Pancreas (tissue), 10 donors: ENCODE data around the gene NSG1. TPM values are rescaled to one million over a fixed set of nuclear protein-coding genes. Genes with fewer than 3 reads are reported as not detected.
"Not testable (repeated sequence)": the region's sequence is repeated elsewhere in the genome, so short reads cannot be mapped to it uniquely, and the experiment has no call there.

Source experiments
- ATAC-seq, 4 donors: fragments of 200-7000 bp; cut with Tn5 transposase; one replicate each; pipeline versions ENCODE4 v1.8.0 to v1.9.1; 2020; ENCODE audit warnings: mild to moderate bottlenecking in 4 of 4, moderate library complexity in 4 of 4
- DNase-seq, 6 donors: peaks; one replicate each; pipeline ENCODE4 v3.0.0-alpha.2; 2020
- FAIRE-seq: peaks from 2 replicates; lab custom pipeline; 2012; peaks lifted over from hg19 to GRCh38; lab: Jason Lieb, UNC
- H3K27ac ChIP-seq, 4 donors: fragments of 200-600 bp; sonication (generic); 1 replicate in 3 of 4; 2 replicates in 1 of 4; pipeline versions ENCODE4 v1.5.0 to v1.8.0; 2020
- H3K27me3 ChIP-seq, 4 donors: fragments of 200-600 bp; one replicate each; pipeline ENCODE4 v1.8.0; 2021
- H3K36me3 ChIP-seq, 3 donors: fragments of 200-600 bp; sonication (generic) in 1 of 3; one replicate each; pipeline versions ENCODE4 v1.5.0 to v1.8.0; 2020 to 2021
- H3K4me1 ChIP-seq, 3 donors: fragments of 200-600 bp; one replicate each; pipeline ENCODE4 v1.8.0; 2021
- H3K4me3 ChIP-seq, 4 donors: fragments of 200-600 bp; sonication (generic) in 2 of 4; one replicate each; pipeline versions ENCODE4 v1.5.0 to v1.8.0; 2020 to 2021
- H3K9me3 ChIP-seq, 4 donors: fragments of 200-600 bp; one replicate each; pipeline ENCODE4 v1.8.0; 2021
- WGBS, 2 donors: extraction: QIAGEN DNeasy Blood & Tissue Kit; methylation state at CpG; one replicate each; pipeline ENCODE4 v1.1.7; 2013; 5-methylcytosine and 5-hydroxymethylcytosine counted together
- intact Hi-C, 3 donors: fragments of 100-400 bp; cut with DNase I; formaldehyde crosslinking; loops; one replicate each; pipeline versions ENCODE4 v1.11.1 to v1.14.2; 2022
- polyA plus RNA-seq, 2 donors: library from polyadenylated mRNA; stranded (reverse); fragments of 200-250 nt; gene quantifications; one replicate each; pipeline ENCODE4 v1.2.3, GENCODE V29; 2013
- total RNA-seq, 6 donors: library from RNA; stranded (reverse); fragmentation: NEBNext Ultra II Directional in 4 of 6; extraction: Animal tissue kit (Norgen Biotek cat#: 25700) in 4 of 6; gene quantifications; one replicate each; pipeline versions ENCODE4 v1.2.1 to v1.2.4, GENCODE V29; 2021 to 2023
- TF ChIP-seq, protein P1 (sequence below), 4 donors: fragments of 200-600 bp; sonication (generic) in 3 of 4; IDR thresholded peaks; one replicate each; pipeline versions ENCODE4 v1.5.0 to v1.8.0; 2021; ENCODE audit warnings: antibody characterized with exemption in 4 of 4
- donor health status: healthy with polysubstance abuse.
- donor health status: DM: no; HTN: no; CAD: no; lungs with moderate emphysema.
- donor health status: DM: no; HTN: no; CAD: no.
- donor health status: control.
- donor health status: control.
- donor health status: Bipolar disorder and iron deficiency.
- donor health status: DM: yes; HTN: yes; CAD: no.
- donor health status: DM: no; HTN: no; CAD: no.
- donor health status: DM: no; HTN: no; CAD: no.
- donor health status: DM: yes; HTN: yes; CAD: no.

NSG1 gene
- total and polyA plus RNA-seq, 8 donors = 0.28 to 10.1 (median 1.1) TPM

DNA sequence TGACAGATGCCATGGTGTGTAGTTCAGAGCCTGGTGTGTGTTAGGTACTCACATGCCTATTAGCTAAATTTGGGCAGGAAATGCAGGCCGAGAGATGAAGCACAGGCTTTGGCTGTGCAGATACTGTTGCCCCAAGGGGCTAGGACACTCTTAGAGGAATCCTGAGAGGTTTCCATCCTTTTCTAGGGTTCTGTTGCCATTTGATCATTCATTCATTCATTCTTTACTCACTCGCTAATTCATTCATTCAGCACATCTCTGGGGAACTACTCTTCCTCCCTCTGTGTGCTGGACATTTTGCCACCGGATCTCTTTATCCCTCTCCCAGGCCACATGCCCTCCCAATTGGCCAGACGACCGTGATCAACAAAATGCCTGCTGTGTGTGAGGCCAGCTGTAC, 43.9 kb upstream of the NSG1 start:
- WGBS, 2 donors = 66 to 77% methylated on average over 5 of the region's 5 CpGs

DNA sequence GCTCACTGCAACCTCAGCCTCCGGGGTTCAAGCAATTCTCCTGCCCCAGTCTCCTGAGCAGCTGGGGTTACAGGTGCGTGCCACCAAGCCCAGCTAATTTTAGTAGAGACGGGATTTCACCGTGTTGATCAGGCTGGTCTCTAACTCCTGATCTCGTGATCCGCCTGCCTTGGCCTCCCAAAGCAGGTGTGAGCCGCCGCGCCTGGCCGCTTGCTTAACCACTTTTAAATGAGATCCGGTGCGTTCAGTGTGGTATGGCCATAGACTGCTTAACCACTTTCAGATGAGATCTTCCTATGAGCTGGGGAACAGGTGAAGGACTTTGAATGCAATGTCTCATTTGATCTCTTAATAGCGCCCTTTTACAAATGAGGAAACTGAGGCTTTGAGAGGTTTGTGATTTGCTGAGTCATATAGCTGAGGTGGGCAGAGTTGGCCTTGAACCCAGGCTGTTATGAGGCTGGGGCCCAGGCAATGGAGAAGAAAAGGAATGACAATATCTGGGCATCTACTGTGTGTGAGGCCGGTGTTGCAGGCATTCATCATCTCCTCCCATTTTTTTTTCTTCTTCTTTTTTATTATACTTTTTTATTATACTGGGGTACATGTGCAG, 41.9 kb upstream of the NSG1 start:
- ATAC-seq (no peak), FAIRE-seq (no peak), DNase-seq (no peak)
- Histone ChIP-seq H3K27ac (no peak overlapping the region), H3K9me3 (no peaks in the 10 kb centered on the region), H3K27me3 (no peaks in the 10 kb centered on the region), H3K4me3 (no peak overlapping the region), H3K36me3 (no peaks in the 10 kb centered on the region), H3K4me1 (no peaks in the 10 kb centered on the region)
- WGBS, 2 donors = 75 to 82% methylated on average over 14 of the region's 14 CpGs
- intact Hi-C loops = no loop called here
- TF ChIP-seq, protein P1, sequence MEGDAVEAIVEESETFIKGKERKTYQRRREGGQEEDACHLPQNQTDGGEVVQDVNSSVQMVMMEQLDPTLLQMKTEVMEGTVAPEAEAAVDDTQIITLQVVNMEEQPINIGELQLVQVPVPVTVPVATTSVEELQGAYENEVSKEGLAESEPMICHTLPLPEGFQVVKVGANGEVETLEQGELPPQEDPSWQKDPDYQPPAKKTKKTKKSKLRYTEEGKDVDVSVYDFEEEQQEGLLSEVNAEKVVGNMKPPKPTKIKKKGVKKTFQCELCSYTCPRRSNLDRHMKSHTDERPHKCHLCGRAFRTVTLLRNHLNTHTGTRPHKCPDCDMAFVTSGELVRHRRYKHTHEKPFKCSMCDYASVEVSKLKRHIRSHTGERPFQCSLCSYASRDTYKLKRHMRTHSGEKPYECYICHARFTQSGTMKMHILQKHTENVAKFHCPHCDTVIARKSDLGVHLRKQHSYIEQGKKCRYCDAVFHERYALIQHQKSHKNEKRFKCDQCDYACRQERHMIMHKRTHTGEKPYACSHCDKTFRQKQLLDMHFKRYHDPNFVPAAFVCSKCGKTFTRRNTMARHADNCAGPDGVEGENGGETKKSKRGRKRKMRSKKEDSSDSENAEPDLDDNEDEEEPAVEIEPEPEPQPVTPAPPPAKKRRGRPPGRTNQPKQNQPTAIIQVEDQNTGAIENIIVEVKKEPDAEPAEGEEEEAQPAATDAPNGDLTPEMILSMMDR (IDR thresholded peaks at IDR 0.05) = no peak

More for the DNA sequence above, 43.9 kb upstream of the NSG1 start:
- intact Hi-C loops = no loop called here
- Histone ChIP-seq H3K4me3 (no peak overlapping the region), H3K36me3 (no peaks in the 10 kb centered on the region), H3K27ac (no peak overlapping the region), H3K27me3 (no peaks in the 10 kb centered on the region), H3K9me3 (no peaks in the 10 kb centered on the region), H3K4me1 (no peaks in the 10 kb centered on the region)
- TF ChIP-seq, protein P1 (IDR thresholded peaks at IDR 0.05) = no peak
- FAIRE-seq (no peak), DNase-seq (no peak), ATAC-seq (no peak)

DNA sequence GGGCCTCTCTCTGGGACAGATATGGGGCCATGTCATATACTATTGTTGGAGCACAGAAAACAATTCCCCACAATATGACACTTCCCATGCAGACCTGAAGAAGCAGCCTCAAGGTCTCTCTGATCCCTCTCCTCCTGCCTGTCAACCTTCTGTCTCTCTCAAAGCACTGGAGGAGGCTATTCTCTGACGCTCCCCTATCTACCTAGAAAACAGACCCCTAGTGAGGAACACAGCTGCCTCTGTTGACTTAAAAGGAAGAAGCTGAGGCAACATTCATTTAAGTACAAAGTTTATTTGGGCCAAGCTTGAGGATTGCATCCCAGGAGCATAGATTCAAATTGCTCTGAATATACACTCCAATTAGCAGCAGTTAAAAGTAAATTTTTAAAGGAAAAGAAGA, 39.3 kb upstream of the NSG1 start:
- 16 to 33% methylated on average over 1 of the region's 1 CpG for WGBS, 2 donors
- TF ChIP-seq, protein P1 (IDR thresholded peaks at IDR 0.05) = no peak
- FAIRE-seq (no peak), ATAC-seq (no peak), DNase-seq (no peak)
- intact Hi-C loops = no loop called here
- H3K9me3 ChIP-seq = no peaks in the 10 kb centered on the region
- no peaks in the 10 kb centered on the region for H3K36me3 ChIP-seq
- no peak overlapping the region for H3K4me3 ChIP-seq
- no peaks in the 10 kb centered on the region for H3K4me1 ChIP-seq
- H3K27me3 ChIP-seq = no peaks in the 10 kb centered on the region
- H3K27ac ChIP-seq = no peak overlapping the region

DNA sequence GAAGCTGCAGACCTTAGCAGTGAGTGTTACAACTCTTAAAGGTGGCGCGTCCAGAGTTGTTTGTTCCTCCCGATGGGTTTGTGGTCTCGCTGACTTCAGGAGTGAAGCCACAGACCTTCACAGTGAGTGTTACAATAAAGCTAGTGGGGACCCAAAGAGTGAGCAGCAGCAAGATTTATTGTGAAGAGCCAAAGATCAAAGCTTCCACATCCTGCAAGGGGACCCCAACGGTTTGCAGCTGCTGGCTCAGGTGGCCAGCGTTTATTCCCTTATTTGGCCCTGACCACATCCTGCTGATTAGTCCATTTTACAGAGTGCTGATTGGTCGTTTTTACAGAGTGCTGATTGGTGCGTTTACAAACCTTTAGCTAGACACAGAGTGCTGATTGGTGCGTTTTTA, 38.3 kb upstream of the NSG1 start:
- H3K9me3 ChIP-seq, H3K27me3 ChIP-seq, intact Hi-C loops, H3K27ac ChIP-seq, H3K36me3 ChIP-seq, ATAC-seq, H3K4me3 ChIP-seq, H3K4me1 ChIP-seq, DNase-seq, FAIRE-seq: not testable (repeated sequence)
- 56 to 71% methylated on average over 9 of the region's 9 CpGs for WGBS, 2 donors

DNA sequence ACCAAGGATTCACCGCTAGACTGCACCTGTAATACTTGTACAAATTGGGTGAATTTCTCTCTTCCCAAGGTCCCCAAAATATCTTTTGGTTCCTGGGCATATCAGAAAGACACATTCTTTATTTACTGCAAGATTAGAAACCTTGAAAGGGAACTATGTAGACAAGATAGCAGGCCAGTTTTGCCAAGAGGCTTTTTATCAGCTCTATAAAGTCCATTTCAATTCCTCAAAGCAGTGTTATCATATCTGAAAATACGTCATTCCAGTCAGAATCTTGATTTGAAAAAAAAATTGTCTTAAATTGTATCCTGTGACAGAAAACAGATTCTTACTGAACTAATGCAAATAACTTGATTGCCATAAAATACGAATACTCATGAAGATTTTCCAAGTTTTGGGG, 37.0 kb upstream of the NSG1 start:
- no peaks in the 10 kb centered on the region for H3K4me1 ChIP-seq

More for the DNA sequence above, 37.0 kb upstream of the NSG1 start:
- H3K9me3 ChIP-seq = no peaks in the 10 kb centered on the region
- no peak for FAIRE-seq
- no peak overlapping the region for H3K27ac ChIP-seq
- no peak overlapping the region for H3K4me3 ChIP-seq
- no peak for DNase-seq
- 67 to 68% methylated on average over 3 of the region's 3 CpGs for WGBS, 2 donors
- H3K36me3 ChIP-seq = no peaks in the 10 kb centered on the region
- TF ChIP-seq, protein P1 (IDR thresholded peaks at IDR 0.05) = no peak
- no peak for ATAC-seq
- no peaks in the 10 kb centered on the region for H3K27me3 ChIP-seq
- intact Hi-C loops = no loop called here
